Activated CD8-positive, alpha-beta memory T cell treated with anti-CD3 and anti-CD28 coated beads for 24 hours (primary cell): ENCODE data around the gene MRGPRE.

Source experiments
- DNase-seq: peaks from one replicate; pipeline ENCODE4 v3.0.0-alpha.2; 2020

The MRGPRE gene

DNA sequence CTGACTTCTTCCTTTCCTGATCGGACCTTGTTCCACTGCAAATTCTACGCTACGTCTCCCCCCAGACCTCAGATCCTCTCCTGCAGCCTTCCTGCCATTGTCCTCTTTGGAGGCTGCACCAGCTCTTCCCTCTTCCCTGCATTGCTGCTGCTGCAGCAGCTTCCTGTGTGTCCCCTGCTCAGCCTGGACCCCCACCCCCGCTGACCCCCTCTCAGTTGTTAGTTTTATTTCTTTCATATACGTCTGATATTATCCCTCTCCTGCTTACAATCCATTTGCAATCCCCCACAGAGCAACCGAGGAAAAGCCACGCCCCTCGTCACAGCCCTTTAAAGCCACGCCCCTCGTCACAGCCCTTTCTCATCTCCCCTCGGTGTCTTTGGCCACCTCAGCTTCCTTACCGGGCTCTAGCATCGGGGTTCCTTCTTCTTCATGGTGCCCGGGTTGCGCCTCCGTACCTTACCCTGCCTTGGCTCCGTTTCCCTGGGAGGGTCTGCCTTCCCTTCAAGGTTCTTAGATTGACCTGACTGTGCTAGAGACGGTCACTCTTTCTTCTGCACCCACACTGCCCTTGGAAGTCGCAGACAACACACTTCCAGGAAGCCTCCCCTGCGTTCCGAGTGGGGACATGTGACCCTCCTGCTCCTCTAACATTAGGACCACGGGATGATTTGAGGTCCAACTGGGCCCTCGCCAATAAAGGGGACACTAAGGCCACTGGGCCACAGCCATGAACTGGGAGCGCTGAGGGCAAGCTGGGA is 18.4 kb downstream of the MRGPRE start:
- DNase-seq = no peak

DNA sequence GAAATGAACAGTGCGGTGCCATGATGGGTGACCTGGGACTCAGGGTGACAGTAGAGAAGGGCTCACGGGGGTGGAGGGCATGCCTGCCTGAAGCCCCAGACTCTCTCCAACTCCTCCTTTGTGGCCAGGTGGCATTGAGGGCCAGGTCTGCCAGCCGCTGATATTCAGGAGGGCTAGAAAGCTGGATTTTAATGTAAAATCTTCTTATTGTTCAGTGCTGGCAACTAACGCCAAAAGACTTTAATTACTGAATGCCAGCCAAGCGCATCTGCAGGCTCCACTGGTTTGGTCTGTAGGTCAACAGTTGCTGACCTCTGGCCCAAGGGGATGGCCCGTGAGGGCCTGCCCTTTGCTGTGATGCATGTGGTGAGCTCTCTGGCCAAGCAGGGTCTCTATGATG is 23.9 kb downstream of the MRGPRE start:
- DNase-seq = no peak

DNA sequence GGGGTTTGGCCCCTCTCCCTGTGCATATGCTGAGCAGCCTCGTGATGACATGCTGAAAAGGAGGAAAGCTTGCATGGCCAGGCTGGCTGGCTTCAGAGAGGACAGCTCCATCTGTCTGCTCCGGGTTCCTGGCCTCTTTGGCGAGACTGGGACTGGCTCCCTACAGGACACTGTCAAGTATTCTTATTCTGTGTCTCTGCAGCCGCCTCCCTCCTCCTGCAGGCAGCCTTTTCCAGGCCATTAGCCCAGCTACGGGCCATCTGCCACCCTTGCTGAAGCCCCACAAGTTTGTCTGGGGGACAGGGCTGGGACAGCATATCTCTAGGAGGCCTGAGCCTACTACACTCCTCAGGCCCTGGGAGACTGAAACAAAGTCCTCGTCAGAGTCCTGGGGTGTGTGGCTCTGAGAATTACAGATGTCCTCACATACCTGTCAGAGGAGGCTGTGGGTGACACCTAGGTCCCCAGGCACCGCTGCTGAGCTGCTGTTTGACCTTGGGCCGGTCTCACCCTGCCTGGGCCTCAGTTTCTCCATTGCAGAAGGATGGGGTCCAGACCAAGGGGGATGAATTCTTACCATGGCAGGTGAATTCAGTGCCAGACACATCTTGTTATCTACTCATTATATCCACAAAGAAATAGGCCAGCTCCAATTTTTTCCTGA is 24.6 kb downstream of the MRGPRE start:
- DNase-seq = no peak

DNA sequence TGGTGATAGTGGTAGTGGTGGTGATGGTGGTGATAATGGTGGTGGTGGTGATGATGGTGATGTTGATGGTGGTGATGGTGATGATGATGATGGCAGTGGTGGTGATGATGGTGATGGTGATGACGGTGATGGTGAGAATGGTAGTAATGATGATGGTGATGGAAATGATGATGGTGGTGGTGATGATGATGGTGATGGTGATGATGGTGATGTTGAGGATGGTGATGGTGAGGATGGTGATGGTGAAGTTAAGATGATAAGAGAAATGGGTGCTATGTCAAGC is 25.4 kb downstream of the MRGPRE start:
- no peak for DNase-seq

DNA sequence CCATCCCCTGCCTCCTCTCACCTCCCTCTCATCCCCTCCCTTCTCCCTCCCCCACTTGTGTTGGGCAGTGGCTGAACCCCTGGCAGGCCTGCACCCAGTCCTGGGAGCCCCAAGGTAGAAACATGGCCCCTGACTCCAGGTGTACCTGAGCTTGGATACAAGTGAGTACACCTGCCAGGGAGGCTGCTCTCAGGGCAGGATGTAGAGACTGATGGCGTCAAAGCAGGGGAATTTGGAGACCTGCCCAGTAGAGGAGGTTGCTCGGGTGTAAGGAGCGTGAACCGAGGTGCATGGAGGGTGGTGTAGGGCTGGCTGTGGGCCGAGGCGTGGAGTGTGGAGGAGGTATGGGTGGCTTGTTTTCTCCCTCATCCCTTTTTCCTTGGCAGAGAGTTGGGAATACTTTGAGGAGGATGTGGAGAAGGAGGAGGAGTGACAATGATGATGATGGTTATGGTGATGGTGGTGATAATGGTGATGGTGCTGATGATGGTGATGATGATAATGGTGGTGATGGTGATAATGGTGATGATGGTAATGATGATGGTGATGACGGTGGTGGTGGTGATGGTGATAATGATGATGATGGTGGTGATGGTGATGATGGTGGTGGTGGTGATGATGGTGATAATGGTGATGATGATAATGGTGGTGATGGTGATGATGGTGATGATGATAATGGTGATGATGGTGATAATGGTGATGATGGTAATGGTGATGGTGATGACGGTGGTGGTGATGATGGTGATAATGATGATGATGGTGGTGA is 25.9 kb downstream of the MRGPRE start:
- DNase-seq = no peak

DNA sequence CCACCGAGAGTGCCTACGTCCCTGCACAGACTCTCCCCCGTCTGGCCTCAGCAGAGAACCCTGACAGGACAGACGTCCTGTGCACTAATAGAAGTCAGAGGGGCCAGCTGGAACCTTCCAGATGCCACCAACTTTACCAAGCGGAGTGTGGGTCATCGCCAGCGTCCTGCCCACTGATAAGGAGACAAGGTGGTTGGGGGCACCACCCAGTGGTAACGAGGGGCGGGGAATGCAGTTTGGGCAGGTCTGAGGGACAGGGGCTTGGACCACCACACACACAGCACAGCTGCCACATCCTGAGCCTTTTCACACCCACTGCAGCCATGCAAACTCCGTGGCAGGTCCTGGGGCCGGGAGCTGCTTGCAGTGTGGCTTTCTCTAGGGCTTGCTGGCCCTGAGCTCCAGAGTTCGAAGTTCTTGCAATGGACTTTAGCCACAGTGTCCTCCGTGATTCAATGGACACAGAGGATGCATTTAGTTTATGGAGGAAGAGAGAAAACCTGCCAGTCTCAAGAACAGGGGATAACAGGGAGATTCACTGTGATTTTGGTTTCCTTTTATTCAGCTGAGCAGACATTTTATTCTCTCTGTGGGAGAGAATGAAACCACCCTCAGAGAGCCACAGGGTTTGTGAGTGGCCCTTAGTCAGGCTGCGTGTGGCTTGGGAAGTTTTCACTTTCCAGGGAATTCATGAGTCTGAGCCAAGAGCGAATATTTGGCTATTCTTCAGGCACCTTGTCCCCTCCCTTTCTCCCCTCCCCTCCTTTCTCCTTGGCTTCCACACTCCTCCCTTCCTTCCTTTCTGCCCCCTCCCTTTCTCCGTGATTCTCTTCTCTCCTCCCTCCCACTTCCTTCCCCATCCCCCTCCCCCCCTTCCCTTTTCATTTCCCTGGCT is 26.7 kb downstream of the MRGPRE start:
- DNase-seq = no peak

DNA sequence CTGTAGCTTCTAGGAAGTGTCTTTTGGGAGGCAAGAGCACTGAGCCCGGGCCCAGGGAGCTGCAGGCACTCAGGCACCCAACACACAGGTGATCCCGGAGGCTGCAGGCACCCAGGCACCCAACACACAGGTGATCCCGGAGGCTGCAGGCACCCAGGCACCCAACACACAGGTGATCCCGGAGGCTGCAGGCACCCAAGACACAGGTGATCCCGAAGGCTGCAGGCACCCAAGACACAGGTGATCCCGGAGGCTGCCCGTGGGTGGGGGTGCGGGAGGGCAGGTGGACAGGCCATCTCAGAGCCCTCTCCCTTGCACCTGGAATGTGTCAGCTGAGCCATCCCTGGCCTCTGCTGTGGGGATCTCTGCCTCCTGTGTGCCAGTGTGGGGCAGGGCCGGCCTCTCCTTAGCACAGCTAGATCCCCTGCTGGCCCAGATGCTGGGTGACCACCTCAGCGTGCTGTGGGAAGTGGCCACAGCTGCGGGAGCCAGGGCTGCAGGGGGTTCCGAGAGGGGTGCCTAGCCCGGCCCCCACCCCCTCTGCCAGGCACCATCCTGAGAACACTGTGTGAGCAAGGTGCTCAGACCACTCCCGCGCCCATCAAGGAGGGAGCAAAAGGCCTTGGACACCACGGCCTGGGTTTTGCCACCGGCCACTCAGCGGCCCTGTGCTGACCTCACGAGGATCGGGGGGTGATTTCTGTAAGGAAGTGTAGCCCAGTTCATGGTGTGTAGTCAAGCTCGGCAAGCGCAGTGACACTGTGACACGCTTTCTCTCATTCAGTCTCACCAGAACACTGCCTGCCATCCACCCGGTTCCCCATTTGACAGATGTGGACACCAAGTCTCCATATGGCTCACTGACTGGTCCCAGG is 27.8 kb downstream of the MRGPRE start:
- no peak for DNase-seq

DNA sequence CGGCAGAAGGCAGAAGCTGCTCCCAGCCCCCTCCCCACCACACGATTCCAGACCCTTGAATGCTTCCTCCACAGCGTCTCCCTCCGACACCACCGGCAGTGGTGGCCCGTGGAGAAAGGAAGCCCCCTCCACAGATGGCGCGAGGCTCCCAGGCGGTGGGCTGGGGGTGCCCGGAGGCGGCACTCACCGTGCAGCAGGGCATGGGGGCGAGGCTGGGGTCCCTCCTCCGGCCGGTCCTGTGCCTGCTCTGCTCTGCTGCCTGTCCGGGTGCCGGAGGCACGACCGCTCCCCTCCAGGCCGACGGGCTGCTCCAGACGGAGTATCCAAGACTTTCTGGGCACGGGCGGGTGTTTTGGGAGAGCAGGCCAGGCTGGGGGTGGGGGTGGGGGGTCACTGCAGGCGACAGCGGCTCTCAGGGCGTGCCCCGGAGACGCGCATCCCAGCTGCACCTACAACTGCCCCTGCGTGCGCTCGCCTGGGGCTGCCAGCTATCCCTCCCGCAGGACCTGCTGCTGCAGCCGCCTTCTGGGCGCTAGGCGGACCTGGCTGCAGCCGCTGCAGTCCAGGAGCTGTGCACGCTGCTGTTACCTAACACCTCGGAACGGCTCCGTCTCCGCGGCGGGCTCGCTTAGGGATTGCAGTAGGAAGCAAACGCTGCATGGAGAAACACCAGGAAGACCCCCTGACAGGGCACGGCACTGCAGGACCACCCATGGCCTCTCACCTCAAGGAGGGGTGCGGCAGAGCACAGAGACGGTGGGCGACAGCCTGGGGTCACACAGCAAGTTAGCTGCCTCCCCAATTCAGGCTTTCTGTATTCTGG is 28.8 kb downstream of the MRGPRE start:
- DNase-seq = no peak

DNA sequence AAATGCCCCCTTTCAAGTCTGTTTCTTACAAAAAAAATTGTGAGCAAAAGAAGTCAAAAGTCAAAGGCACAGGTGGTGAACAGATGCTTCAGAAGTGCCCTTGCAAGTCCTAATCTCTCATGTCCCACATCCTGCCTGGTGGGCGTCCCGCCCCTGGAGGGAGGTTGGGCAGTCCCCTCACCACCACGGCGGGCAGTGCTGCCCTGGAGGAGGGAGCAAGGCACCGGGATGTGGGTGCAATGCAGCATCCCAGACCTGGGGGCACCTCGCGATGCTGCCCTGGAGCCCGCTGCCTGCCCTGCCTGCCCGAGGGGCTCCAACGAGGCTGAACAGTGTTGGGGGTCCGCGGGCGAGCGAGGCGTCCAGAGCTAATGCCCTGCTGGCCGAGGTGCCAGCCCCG is 29.5 kb downstream of the MRGPRE start:
- no peak for DNase-seq

DNA sequence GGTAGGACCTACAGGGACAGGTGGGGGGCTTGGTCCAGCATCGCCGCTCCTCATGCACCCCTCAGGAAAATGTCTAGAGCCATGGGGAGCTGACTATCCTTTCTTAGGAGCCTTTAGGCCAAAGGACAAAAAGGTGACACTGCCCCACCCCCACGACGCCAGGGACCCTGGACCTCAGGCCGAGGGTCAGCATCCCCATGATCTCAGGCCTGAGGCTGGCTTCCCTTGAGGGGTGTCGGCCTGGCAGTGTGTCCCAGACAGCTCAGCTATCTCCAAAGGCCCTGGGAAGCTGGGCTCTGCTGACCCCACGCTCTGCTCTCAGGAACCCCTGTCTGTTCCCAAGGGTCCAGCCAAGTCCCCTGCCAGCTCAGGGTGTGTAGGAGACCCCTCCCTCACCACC is 29.9 kb downstream of the MRGPRE start:
- DNase-seq = no peak

DNA sequence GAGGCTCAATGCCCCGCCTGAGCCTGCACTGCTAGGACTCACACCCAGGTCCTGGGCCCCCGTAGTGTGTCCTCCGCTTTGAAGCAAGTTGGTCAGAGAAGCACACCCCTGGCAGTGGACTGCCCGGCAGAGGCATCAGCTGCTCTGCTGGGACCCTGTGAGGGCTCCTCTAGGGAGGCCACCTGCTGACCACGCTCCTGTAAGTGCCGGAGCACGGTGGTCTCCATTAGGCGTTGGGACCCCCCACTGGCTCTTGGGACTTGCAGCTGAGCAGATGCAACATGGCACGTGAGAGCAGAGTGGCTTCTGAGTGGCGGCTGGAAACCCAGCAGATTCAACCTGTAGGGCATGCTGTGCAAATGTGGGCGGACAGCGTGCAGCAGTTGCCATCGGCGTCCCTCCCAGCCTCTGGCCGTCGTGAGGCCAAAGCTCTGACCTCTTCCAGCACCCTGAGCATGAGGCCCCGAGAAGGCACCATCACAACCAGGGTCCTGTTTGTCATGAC is 30.5 kb downstream of the MRGPRE start:
- no peak for DNase-seq

DNA sequence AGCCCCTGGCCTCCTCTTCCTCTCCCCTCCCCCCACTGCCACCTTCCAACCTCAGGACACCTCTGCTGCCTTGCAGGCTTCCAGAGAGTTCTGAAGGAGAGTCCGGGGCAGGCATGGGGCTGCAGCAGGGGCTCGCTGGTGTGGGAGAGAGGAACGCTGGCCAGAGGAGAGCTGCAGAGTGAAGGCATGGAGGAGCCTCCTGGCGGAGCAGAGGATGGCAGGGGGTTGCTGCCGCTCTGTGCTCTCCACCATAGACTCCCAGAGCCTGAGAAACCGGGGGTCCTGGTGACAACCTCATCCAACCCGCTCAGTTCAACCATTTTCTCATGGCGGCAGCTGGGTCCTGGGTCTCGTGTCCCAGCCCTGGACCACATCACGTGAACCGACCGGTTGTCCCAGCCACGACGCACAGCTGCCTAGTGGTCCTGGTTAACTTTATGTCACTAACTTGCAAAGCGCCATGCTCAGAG is 31.1 kb downstream of the MRGPRE start:
- DNase-seq = no peak

DNA sequence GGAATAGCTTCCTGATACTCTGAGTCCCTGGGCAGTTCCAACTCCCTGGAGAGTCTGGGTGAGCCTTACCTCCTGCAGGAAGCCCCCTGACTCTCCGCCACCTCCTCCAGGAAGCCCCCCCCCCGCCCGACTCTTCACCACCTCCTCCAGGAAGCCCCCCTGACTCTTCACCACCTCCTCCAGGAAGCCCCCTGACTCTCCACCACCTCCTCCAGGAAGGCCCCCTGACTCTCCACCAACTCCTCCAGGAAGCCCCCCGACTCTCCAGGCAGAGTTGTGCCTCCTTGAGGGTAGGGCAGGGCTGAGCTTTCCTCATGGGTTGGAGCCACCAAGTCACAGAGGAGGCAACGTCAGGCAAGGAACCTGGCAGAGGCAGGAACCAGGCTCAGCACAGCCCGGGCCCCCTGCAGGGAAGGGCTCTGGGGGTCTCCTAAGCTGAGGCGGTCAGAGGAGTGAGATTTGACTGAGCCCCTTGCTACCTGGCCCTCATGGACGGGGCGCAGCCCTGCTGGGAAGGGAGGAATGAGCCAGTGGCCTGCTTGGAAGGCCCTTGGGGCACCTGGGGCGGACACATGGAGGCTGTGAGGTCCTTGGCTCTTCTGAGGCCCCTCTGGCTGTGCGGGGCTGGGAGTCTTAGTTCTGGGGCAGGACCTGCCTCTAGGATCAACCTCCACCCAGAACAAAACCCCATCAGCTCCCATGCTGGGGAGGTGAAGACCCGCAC is 31.7 kb downstream of the MRGPRE start:
- DNase-seq = no peak

DNA sequence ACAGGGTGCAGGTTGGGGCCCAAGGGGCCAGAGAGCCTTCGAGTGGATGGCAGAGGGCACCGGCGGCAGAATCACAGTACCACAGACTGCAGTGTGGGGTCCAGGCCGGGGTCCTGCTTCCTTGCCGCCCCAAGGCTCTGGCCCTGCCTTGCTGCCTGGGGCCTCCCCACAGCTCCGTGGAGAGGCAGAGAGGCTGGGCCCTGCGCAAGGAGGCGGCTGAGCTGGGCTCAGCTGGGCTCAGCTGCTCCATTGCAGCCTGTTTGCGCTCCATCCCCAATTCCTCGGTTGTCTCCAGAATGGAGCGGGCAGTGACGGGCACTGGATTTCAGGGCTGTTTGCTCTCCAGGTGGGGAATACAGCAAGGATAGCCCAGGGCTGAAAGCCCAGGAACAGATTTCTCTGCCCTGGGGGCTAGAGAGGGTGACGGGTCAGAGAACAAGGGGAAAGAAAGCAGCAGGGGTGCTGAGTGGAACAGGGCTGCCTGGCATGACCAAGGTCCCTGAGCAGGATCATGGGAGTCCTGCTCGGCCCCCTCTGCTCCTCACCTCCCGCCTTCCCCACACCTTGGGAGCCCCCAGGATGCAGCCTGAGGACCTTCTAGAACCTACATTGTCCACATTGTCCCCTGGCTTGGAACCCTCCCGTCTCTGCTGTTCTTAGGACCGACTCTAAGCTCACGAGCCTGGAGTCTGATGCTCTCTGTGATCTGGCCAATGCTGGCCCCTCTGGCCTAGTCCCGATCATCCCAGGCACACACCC is 32.5 kb downstream of the MRGPRE start:
- DNase-seq = no peak

DNA sequence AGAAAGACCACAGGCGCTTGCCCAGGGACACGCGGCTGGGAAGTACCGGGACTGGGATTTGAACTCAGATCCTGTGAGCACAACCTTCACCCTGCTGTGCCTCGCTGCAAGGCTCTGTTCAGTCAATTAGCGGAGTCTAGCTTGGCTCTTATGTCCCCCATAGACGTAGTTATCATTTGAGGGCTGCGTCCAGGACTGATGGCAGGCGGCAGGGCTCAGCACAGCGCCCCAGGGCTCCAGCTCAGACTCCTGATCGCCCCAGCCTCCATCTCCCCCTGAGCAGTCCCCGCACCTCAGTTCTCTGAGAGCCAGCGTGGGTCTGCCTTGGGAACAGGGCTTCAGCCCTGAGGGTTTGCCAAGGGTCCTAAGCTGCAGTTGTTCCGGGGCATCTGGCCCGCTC is 33.4 kb downstream of the MRGPRE start:
- no peak for DNase-seq

DNA sequence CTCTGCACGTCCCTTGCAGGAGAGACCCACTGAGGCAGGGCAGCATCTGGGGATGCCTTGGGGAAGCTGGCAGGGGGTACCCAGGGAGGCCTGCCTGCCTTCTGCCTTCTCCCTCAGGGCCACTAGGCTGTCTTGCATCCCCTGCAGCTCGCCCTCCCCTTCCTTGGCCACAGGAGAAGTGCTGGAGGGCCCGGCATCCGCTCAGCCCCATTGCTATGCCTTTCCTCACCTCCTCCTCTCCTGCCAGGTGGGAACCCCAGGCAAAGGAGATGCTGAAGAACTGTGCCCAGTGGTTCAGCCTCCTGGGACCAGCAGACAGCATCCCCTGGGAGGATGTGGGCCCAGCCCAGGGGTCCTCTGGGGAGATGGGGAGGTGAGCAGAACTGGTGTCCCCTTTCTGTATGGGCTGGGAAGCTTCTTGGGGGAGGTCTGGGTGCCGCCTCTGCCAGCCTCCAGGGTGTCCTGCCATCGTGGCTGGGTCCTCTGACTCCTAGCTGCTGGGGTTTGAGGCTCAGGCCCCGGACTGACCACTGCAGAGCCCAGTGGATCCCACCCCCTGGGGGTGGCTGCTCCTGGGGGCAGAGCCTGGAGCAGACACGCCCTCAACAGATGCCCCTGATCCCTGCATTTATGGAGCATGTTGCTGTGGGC is 34.2 kb downstream of the MRGPRE start:
- no peak for DNase-seq

DNA sequence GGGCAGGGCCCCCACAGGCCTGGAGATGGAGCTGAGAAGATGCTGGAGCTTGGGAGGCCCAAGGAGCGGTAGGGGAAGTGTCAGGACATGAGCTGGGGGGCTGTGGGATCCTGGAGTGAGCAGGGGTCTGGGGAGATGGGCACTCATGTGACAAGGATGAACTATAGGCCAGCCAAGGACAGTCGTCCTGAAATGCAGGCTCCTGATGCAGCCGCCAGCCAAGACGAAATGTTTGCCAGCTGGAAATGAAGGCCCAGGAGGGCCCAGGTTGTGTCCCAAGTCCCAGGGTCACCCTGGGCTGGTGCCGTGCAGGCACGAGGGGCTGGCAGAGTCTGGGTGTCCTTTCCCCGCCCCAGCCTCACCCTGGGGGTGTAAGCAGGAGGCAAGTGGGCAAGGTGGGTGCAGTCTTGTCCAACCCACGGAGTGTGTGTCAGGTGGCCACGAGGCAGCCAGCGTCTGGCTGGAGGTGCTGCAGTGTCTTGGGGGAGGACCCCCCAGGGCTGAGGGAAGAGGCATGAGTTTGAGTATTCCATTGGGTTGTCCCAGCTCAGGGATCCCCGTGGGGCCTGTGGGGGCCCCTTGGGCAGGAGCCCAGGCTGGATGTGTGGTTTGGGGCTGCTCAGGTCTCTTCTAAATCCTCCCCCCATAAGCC is 35.0 kb downstream of the MRGPRE start:
- no peak for DNase-seq
